ENCODE data around the gene UGT1A5. TPM values are rescaled to one million over a fixed set of nuclear protein-coding genes. Genes with fewer than 3 reads are reported as not detected.

UGT1A5 gene
- total and polyA plus RNA-seq, 2 of the 8 experiments (the other 6 are each of a cell fraction or from before 2014, with no cell fraction given): not detected

DNA sequence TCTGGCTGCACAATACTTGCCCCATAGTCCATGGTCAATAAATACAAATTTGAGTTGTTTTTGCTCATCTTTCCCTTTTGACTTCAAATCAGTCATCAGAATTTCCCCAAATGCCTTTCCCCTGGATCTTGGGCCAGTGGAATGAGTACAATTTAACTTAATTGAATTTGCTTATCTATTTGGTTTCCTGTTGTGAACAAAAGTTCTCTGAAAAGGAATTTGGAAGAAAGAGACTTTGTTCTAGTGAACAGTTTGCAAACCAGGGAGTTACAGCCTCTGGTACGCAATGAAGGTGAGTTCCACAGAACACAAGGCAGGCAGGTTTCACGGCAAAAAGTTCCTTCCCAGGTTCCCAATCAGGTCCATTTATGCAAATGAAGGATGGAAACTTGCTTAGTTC, 46.1 kb downstream of the UGT1A5 start:
- 100% methylated on average over 2 of the region's 2 CpGs; no CpG with 5 or more reads in 1 of the 2 experiments for WGBS, 2 experiments (ENCODE audit: extremely low coverage in 1 of 2, insufficient coverage in 1 of 2, insufficient read length in 1 of 2, insufficient replicate concordance in 2 of 2, low coverage in 1 of 2, low lambda C conversion rate in 2 of 2, missing lambda C conversion rate in 1 of 2)
- no peaks in the 10 kb centered on the region for H3K27me3 ChIP-seq (replicated peaks in 1 of 4; ENCODE audit: control insufficient read depth in 3 of 4, extremely low read depth in 1 of 4, insufficient read depth in 3 of 4, low read length in 3 of 4)

More for the DNA sequence above, 46.1 kb downstream of the UGT1A5 start:
- Histone ChIP-seq H3K4me3 (ENCODE audit: extremely low read depth in 1 of 4, insufficient read depth in 2 of 4, low read depth in 3 of 4, low read length in 4 of 4) (no peak overlapping the region), H3K79me2 (ENCODE audit: control insufficient read depth in 1 of 2, insufficient read depth in 2 of 2, low read length in 2 of 2) (no peaks in the 10 kb centered on the region), H2BK20ac (ENCODE audit: low read length) (no peak overlapping the region), H3K4me1 (replicated peaks in 1 of 4; ENCODE audit: control insufficient read depth in 3 of 4, insufficient read depth in 4 of 4, low read length in 3 of 4) (no peaks in the 10 kb centered on the region), H3K79me1 (ENCODE audit: low read depth, low read length) (no peaks in the 10 kb centered on the region), H2BK12ac (ENCODE audit: low read depth, low read length) (no peak overlapping the region), H3K9ac (replicated peaks in 1 of 4; ENCODE audit: extremely low read depth in 1 of 4, low read depth in 3 of 4, low read length in 3 of 4) (no peak overlapping the region), H3K23me2 (ENCODE audit: low read depth, low read length) (no peaks in the 10 kb centered on the region), H3K56ac (replicated peaks; ENCODE audit: insufficient read length, low read depth, low read length) (no peak overlapping the region), H3K36me3 (ENCODE audit: control insufficient read depth in 2 of 4, insufficient read depth in 4 of 4, low read length in 3 of 4) (no peaks in the 10 kb centered on the region), H3K27ac (ENCODE audit: low read depth, low read length) (no peak overlapping the region), H3K9me3 (ENCODE audit: insufficient read depth in 2 of 2, low read depth in 1 of 2, low read length in 1 of 2) (peaks cover 0 to 7% of the 10 kb centered on the region in 2 experiments; a peak in 2 of 4 replicates), H3K23ac (ENCODE audit: insufficient read length) (no peak overlapping the region), H2BK5ac (ENCODE audit: low read depth, low read length) (no peak overlapping the region), H2AK5ac (ENCODE audit: low read depth, low read length) (no peak overlapping the region), H4K20me1 (replicated peaks in 1 of 2; ENCODE audit: control insufficient read depth in 1 of 2, insufficient read depth in 2 of 2, low read length in 2 of 2) (no peaks in the 10 kb centered on the region), H2AFZ (ENCODE audit: low read length) (no peak overlapping the region), H3K4ac (replicated peaks; ENCODE audit: insufficient read length, low read depth, low read length) (no peak overlapping the region), H4K91ac (replicated peaks; ENCODE audit: insufficient read length, low read length) (no peak overlapping the region), H4K5ac (ENCODE audit: insufficient read length, low read depth, low read length) (no peak overlapping the region), H4K8ac (ENCODE audit: extremely low read depth, insufficient read depth, low read length) (no peak overlapping the region), H3K18ac (ENCODE audit: extremely low read depth, low read length) (no peak overlapping the region), H3K14ac (ENCODE audit: insufficient read length) (no peak overlapping the region), H3K4me2 (ENCODE audit: insufficient read depth in 1 of 2, low read depth in 2 of 2, low read length in 2 of 2) (no peak overlapping the region), H2BK15ac (ENCODE audit: low read length) (no peak overlapping the region), H2BK120ac (replicated peaks; ENCODE audit: low read depth, low read length) (no peak overlapping the region)
- ChIA-PET POLR2A (ENCODE audit: partially characterized antibody) (no interaction called here), CTCF (ENCODE audit: partially characterized antibody) (no interaction called here)
- DNase-seq (ENCODE audit: low read depth in 1 of 2, low spot score in 2 of 2) (no peak), FAIRE-seq (no peak)
- TF ChIP-seq, protein P1, sequence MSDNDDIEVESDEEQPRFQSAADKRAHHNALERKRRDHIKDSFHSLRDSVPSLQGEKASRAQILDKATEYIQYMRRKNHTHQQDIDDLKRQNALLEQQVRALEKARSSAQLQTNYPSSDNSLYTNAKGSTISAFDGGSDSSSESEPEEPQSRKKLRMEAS (IDR thresholded peaks at IDR 0.05): no peak
- TF ChIP-seq KDM1A (IDR thresholded peaks at IDR 0.05; ENCODE audit: borderline replicate concordance, low read length) (no peak), TBP (IDR thresholded peaks at IDR 0.05; ENCODE audit: low read depth, low read length) (no peak), CREB1 (IDR thresholded peaks at IDR 0.05) (no peak), RFX5 (IDR thresholded peaks at IDR 0.05; ENCODE audit: borderline replicate concordance, low read depth, low read length) (no peak), NRF1 (IDR thresholded peaks at IDR 0.05; ENCODE audit: low read depth, low read length) (no peak), RAD21 (IDR thresholded peaks at IDR 0.05 in 1 of 2, conservative IDR thresholded peaks at IDR 0.05 in 1 of 2; ENCODE audit: low read depth in 2 of 2, low read length in 2 of 2) (no peak), CBX5 (IDR thresholded peaks at IDR 0.05; ENCODE audit: low read depth, low read length) (no peak), MAFK (IDR thresholded peaks at IDR 0.05; ENCODE audit: low read depth, low read length) (no peak)

Measured in H1 (cell line).